ENCODE measurements around the gene SIK2. TPM values are rescaled to one million over a fixed set of nuclear protein-coding genes. Genes with fewer than 3 reads are reported as not detected.

Gene SIK2
- total RNA-seq, 4 donors from 2014 or later = 20.7 to 35.0 (median 26.8) TPM

- H3K27ac ChIP-seq = no peak overlapping the region
- no peaks in the 10 kb centered on the region for H3K27me3 ChIP-seq
- peaks cover 7 to 11% of the 10 kb centered on the region in 2 donors for H3K4me1 ChIP-seq
- H3K36me3 ChIP-seq = peaks cover 12 to 18% of the 10 kb centered on the region in 2 donors
- no peak overlapping the region for H3K4me3 ChIP-seq (replicated peaks in 1 of 3)
- no peaks in the 10 kb centered on the region for H3K9me3 ChIP-seq
- TF ChIP-seq CTCF (IDR thresholded peaks at IDR 0.05) (no peak), POLR2A (IDR thresholded peaks at IDR 0.05) (no peak)
- intact Hi-C loops (cut with DNase I) = no loop called here
- no peak for DNase-seq
- WGBS, 2 donors = 78 to 83% methylated on average over 1 of the region's 1 CpG
Measured at GRCh38 chr11:111764621-111765020, 162.4 kb downstream of the SIK2 start.

DNA sequence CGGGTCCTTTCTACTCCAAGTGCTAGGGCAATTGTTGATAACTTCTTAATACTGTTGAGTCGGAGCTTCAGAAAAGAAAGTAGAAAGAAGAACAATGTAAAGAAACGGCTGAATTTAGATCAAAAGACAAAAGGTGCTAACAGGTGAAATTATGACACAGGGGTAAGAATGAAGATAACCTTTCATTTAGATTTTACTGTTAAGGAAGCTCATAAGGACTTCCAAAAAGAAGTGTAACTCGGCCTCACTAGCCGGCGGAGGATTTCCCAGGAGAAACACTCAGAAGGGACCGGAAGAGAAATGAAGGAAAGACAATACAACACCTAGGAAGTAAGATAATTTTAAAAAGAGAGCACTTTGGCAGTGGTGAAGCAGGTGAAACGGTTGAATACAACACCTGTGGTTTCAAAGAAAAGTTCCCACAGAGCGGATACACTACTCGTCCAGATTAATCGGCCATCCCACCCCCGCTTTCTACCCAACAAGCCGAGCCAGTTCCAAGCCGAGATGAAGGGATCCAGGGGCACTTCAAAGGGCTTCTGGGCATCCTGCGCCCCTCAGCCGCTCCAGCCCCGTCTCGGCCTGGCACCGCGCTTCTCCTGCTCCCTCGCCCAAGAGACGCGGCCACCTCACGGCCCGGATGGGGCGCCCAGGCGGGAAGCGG, 163.2 kb downstream of the SIK2 start:
- peaks cover 7 to 11% of the 10 kb centered on the region in 2 donors for H3K4me1 ChIP-seq
- H3K4me3 ChIP-seq (replicated peaks in 1 of 3) = peak overlapping the region; percentile 64 to 93 (median 89)
- intact Hi-C loops (cut with DNase I) = no loop called here
- TF ChIP-seq CTCF (IDR thresholded peaks at IDR 0.05) = no peak
- no peak for TF ChIP-seq POLR2A (IDR thresholded peaks at IDR 0.05)
- 3 to 4% methylated on average over 13 to 21 of the region's 28 CpGs for WGBS, 2 donors
- H3K9me3 ChIP-seq = no peaks in the 10 kb centered on the region
- no peaks in the 10 kb centered on the region for H3K27me3 ChIP-seq
- peaks cover 5 to 10% of the 10 kb centered on the region in 2 donors for H3K36me3 ChIP-seq
- H3K27ac ChIP-seq = peak overlapping the region; percentile 89 to 98 (median 93)
- peak in 1 of 2 donors; percentile 27 for DNase-seq

GRCh38 chr11:111765984-111766833, 164.0 kb downstream of the SIK2 start, which contains the start of gene PPP2R1B:
TSS of gene PPP2R1B (minus strand) at chr11:111766389. CDS start at chr11:111766361, 28 bp downstream.
- peak within 1 kb of the TSS; percentile 89 to 98 (median 93) for H3K27ac ChIP-seq
- peaks cover 7 to 14% of the 10 kb centered on the region in 2 donors for H3K4me1 ChIP-seq
- peak within 1 kb of the TSS; percentile 64 to 93 (median 89) for H3K4me3 ChIP-seq (replicated peaks in 1 of 3)
- intact Hi-C loops (cut with DNase I) = no loop called here
- no peaks in the 10 kb centered on the region for H3K9me3 ChIP-seq
- peaks cover 0 to 6% of the 10 kb centered on the region in 2 donors for H3K36me3 ChIP-seq
- DNase-seq = peak; percentile 92 to 93
- TF ChIP-seq CTCF (IDR thresholded peaks at IDR 0.05) (no peak), POLR2A (IDR thresholded peaks at IDR 0.05) (peak in 1 of 2 donors; percentile 92)
- H3K27me3 ChIP-seq = no peaks in the 10 kb centered on the region
- 0 to 1% methylated on average over 26 to 44 of the region's 61 CpGs for WGBS, 2 donors

DNA sequence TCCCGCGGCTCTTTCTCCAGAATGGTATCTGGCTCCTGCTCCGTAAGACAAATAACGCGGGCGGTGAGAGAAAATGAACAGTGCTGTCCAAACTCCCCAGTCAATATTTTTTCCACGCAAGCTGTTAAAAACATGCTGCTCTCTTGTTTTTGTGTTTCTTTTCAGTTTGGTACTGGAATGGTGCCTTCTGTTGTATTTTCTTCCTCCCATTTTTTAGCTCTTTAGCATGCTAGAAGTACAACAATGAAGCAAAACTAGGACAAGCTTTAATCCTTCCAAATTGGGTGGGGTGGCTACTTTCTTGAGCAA, 164.5 kb downstream of the SIK2 start:
- H3K27me3 ChIP-seq = no peaks in the 10 kb centered on the region
- peaks cover 0 to 6% of the 10 kb centered on the region in 2 donors for H3K36me3 ChIP-seq
- peaks cover 7 to 14% of the 10 kb centered on the region in 2 donors for H3K4me1 ChIP-seq
- TF ChIP-seq POLR2A (IDR thresholded peaks at IDR 0.05) = no peak
- no peak for TF ChIP-seq CTCF (IDR thresholded peaks at IDR 0.05)
- 2 to 3% methylated on average over 7 of the region's 7 CpGs for WGBS, 2 donors
- H3K4me3 ChIP-seq (replicated peaks in 1 of 3) = peak overlapping the region in 2 of 3 donors; percentile 89 to 93
- DNase-seq = no peak
- intact Hi-C loops (cut with DNase I) = no loop called here
- peak overlapping the region; percentile 89 to 98 (median 93) for H3K27ac ChIP-seq
- no peaks in the 10 kb centered on the region for H3K9me3 ChIP-seq

All from thyroid gland (tissue), 4 donors.